ENCODE data around the gene LAIR2. TPM values are rescaled to one million over a fixed set of nuclear protein-coding genes. Genes with fewer than 3 reads are reported as not detected.

Gene LAIR2
- total RNA-seq, 1 experiment from 2014 or later: not detected

DNA sequence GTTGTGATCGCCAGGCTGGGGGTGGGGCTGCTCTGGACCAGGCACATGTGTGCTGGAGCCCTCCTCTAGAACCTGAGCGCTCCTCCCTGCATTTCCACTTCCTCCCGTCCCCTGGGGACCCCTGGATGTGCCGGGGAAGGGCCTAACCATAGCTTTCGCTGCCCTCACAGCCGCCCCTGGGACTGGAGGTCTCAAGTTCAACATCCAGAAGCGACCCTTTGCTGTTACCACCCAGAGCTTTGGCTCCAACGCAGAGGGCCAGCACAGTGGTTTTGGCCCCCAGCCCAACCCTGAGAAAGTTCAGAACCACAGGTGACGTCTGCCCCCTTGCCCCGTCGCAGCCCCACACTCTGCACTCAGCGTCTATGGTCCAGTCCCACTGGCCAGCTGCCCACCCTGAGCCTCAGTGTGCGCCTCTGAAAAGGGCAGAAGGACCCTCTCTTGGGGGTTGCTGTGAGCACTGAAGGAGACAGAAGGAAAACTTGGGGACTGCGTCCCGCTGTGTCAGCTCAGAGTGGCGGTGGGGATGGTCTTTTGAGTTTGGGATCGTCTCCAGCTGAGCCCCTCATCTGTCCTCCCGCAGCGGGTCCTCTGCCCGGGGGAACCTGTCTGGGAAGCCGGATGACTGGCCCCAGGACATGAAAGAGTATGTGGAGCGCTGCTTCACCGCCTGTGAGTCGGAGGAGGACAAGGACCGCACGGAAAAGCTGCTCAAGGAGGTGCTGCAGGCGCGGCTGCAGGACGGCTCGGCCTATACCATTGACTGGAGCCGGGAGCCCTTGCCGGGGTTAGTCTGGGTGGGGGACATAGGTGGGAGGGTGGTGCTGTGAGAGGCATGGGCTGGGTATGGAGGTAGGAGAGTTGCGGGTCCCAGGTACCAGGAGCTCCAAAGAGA is 47.6 kb upstream of the LAIR2 start:
- BruUV-seq (replicated peaks): no TSS peak
- Mint-ChIP-seq H3K4me3 (ENCODE audit: unreplicated experiment) (no peak overlapping the region), H3K4me1 (ENCODE audit: low read depth, unreplicated experiment) (peaks cover 19% of the 10 kb centered on the region), H3K27me3 (ENCODE audit: insufficient read depth, unreplicated experiment) (no peaks in the 10 kb centered on the region), H3K9me3 (ENCODE audit: unreplicated experiment) (no peaks in the 10 kb centered on the region), H3K27ac (ENCODE audit: unreplicated experiment) (no peak overlapping the region), H3K36me3 (ENCODE audit: insufficient read depth, unreplicated experiment) (peaks cover 97% of the 10 kb centered on the region)
- intact Hi-C loops (cut with micrococcal nuclease; ENCODE audit: unreplicated experiment): no loop called here
- H3K36me3 ChIP-seq (ENCODE audit: control insufficient read depth, insufficient read depth, low read length): peaks cover 18% of the 10 kb centered on the region
- ChIA-PET POLR2A (no interaction called here), CTCF (no interaction called here)
- no peaks in the 10 kb centered on the region; the same call in 1 of the 2 replicates for H3K4me1 ChIP-seq
- no peak overlapping the region for H3K4me3 ChIP-seq (ENCODE audit: low read depth, low read length)
- DNase-seq: no peak
- H3K9me3 ChIP-seq: no peaks in the 10 kb centered on the region
- no peak for TF ChIP-seq CTCF (IDR thresholded peaks at IDR 0.05; ENCODE audit: insufficient read depth in 1 of 2, low read depth in 1 of 2, low read length in 1 of 2, severe bottlenecking in 1 of 2, unreplicated experiment in 1 of 2)
- no peaks in the 10 kb centered on the region for H3K27me3 ChIP-seq (replicated peaks; ENCODE audit: control insufficient read depth, insufficient read depth, low read length)

- DNase-seq: no peak
- Histone ChIP-seq H3K36me3 (ENCODE audit: control insufficient read depth, insufficient read depth, low read length) (peaks cover 17% of the 10 kb centered on the region), H3K9me3 (no peaks in the 10 kb centered on the region), H3K27me3 (replicated peaks; ENCODE audit: control insufficient read depth, insufficient read depth, low read length) (no peaks in the 10 kb centered on the region), H3K4me1 (no peaks in the 10 kb centered on the region; the same call in 1 of the 2 replicates), H3K4me3 (ENCODE audit: low read depth, low read length) (no peak overlapping the region)
- POLR2A ChIA-PET: no interaction called here
- intact Hi-C loops (cut with micrococcal nuclease; ENCODE audit: unreplicated experiment): no loop called here
- CTCF ChIA-PET: no interaction called here
- Mint-ChIP-seq H3K27ac (ENCODE audit: unreplicated experiment) (no peak overlapping the region), H3K27me3 (ENCODE audit: insufficient read depth, unreplicated experiment) (no peaks in the 10 kb centered on the region), H3K9me3 (ENCODE audit: unreplicated experiment) (no peaks in the 10 kb centered on the region), H3K36me3 (ENCODE audit: insufficient read depth, unreplicated experiment) (peaks cover 97% of the 10 kb centered on the region), H3K4me3 (ENCODE audit: unreplicated experiment) (no peak overlapping the region), H3K4me1 (ENCODE audit: low read depth, unreplicated experiment) (peaks cover 11% of the 10 kb centered on the region)
- BruUV-seq (replicated peaks): no TSS peak
- TF ChIP-seq CTCF (IDR thresholded peaks at IDR 0.05; ENCODE audit: insufficient read depth in 1 of 2, low read depth in 1 of 2, low read length in 1 of 2, severe bottlenecking in 1 of 2, unreplicated experiment in 1 of 2): no peak
Observed at GRCh38 chr19:54455786-54456422, 46.7 kb upstream of the LAIR2 start.

GRCh38 chr19:54456423-54457373 is 45.9 kb upstream of the LAIR2 start:
- Mint-ChIP-seq H3K4me3 (ENCODE audit: unreplicated experiment) (no peak overlapping the region), H3K9me3 (ENCODE audit: unreplicated experiment) (no peaks in the 10 kb centered on the region), H3K27me3 (ENCODE audit: insufficient read depth, unreplicated experiment) (no peaks in the 10 kb centered on the region), H3K27ac (ENCODE audit: unreplicated experiment) (no peak overlapping the region), H3K4me1 (ENCODE audit: low read depth, unreplicated experiment) (peaks cover 12% of the 10 kb centered on the region), H3K36me3 (ENCODE audit: insufficient read depth, unreplicated experiment) (peaks cover 97% of the 10 kb centered on the region)
- DNase-seq: no peak
- no TSS peak for BruUV-seq (replicated peaks)
- H3K4me3 ChIP-seq (ENCODE audit: low read depth, low read length): no peak overlapping the region
- intact Hi-C loops (cut with micrococcal nuclease; ENCODE audit: unreplicated experiment): no loop called here
- H3K36me3 ChIP-seq (ENCODE audit: control insufficient read depth, insufficient read depth, low read length): peaks cover 17% of the 10 kb centered on the region
- H3K9me3 ChIP-seq: no peaks in the 10 kb centered on the region
- H3K4me1 ChIP-seq: no peaks in the 10 kb centered on the region
- no peaks in the 10 kb centered on the region for H3K27me3 ChIP-seq (replicated peaks; ENCODE audit: control insufficient read depth, insufficient read depth, low read length)
- ChIA-PET CTCF (no interaction called here), POLR2A (no interaction called here)
- TF ChIP-seq CTCF (IDR thresholded peaks at IDR 0.05; ENCODE audit: insufficient read depth in 1 of 2, low read depth in 1 of 2, low read length in 1 of 2, severe bottlenecking in 1 of 2, unreplicated experiment in 1 of 2): no peak
